Heart right ventricle (tissue), 16 donors: ENCODE data around the gene RHEB. TPM values are rescaled to one million over a fixed set of nuclear protein-coding genes. Genes with fewer than 3 reads are reported as not detected.

Experiments
- ATAC-seq, 8 donors: fragments of 200-7000 bp; cut with Tn5 transposase; one replicate each; pipeline ENCODE4 v1.9.1; 2020; ENCODE audit warnings: mild to moderate bottlenecking in 8 of 8, moderate library complexity in 8 of 8, moderate number of reproducible peaks in 1 of 8
- DNase-seq, 2 donors: peaks; one replicate each; pipeline ENCODE4 v3.0.0-alpha.2; 2020
- H3K27ac ChIP-seq, 10 donors: fragments of 200-600 bp; sonication (generic) in 2 of 10; one replicate each; pipeline versions ENCODE4 v1.5.0 to v1.8.0; 2020 to 2022; ENCODE audit warnings: mild to moderate bottlenecking in 3 of 10
- H3K27me3 ChIP-seq, 7 donors: fragments of 200-600 bp; one replicate each; pipeline ENCODE4 v1.8.0; 2021 to 2022; ENCODE audit warnings: mild to moderate bottlenecking in 2 of 7
- H3K36me3 ChIP-seq, 9 donors: fragments of 200-600 bp; sonication (generic) in 1 of 9; one replicate each; pipeline versions ENCODE4 v1.5.0 to v1.8.0; 2020 to 2022; ENCODE audit warnings: mild to moderate bottlenecking in 2 of 9
- H3K4me1 ChIP-seq, 9 donors: fragments of 200-600 bp; sonication (generic) in 1 of 9; one replicate each; pipeline versions ENCODE4 v1.5.0 to v1.8.0; 2020 to 2022; ENCODE audit warnings: mild to moderate bottlenecking in 4 of 9
- H3K4me3 ChIP-seq, 10 donors: fragments of 200-600 bp; sonication (generic) in 2 of 10; one replicate each; pipeline versions ENCODE4 v1.5.0 to v1.8.0; 2020 to 2022; ENCODE audit warnings: mild to moderate bottlenecking in 7 of 10, moderate library complexity in 2 of 10
- H3K9me3 ChIP-seq, 11 donors: fragments of 200-600 bp in 10 of 11; sonication (generic) in 2 of 11; one replicate each; pipeline versions ENCODE4 v1.5.0 to v1.8.0; 2013 to 2022; ENCODE audit warnings: mild to moderate bottlenecking in 2 of 11, control low read depth in 1 of 11, moderate library complexity in 1 of 11
- CTCF ChIP-seq, 9 donors: fragments of 200-600 bp; sonication (generic) in 2 of 9; IDR thresholded peaks; one replicate each; pipeline versions ENCODE4 v1.5.0 to v1.8.0; 2021 to 2022; ENCODE audit warnings: antibody characterized with exemption in 9 of 9, mild to moderate bottlenecking in 5 of 9, moderate library complexity in 1 of 9
- WGBS, 2 donors: extraction: QIAGEN DNeasy Blood & Tissue Kit; methylation state at CpG; one replicate each; pipeline ENCODE4 v1.1.7; 2013; ENCODE audit warnings: inconsistent platforms in 1 of 2; 5-methylcytosine and 5-hydroxymethylcytosine counted together
- intact Hi-C, 10 donors: fragments of 100-400 bp; cut with DNase I; formaldehyde crosslinking; loops; one replicate each; pipeline versions ENCODE4 v1.11.1 to v1.14.2; 2022
- polyA plus RNA-seq, 2 donors: library from polyadenylated mRNA; stranded (reverse); fragments of 200-250 nt; gene quantifications; one replicate each; pipeline ENCODE4 v1.2.3, GENCODE V29; 2013
- total RNA-seq, 10 donors: library from RNA; stranded (reverse); fragmentation: NEBNext Ultra II Directional in 3 of 10; extraction: Animal tissue kit (Norgen Biotek cat#: 25700) in 3 of 10; gene quantifications; one replicate each; pipeline versions ENCODE4 v1.2.1 to v1.2.4, GENCODE V29; 2021 to 2023
- donor health status: Arrhythmogenic right ventricular cardiomyopathy.
- donor health status: ischemic (EF 13 %, LVEDD 7.1; RV severe dilation, severe dysfunction).
- donor health status: healthy with polysubstance abuse.
- donor health status: DM: no; HTN: yes; CAD: no.
- donor health status: DM: no; HTN: no; CAD: no.
- donor health status: ischemic (EF 25% LVEDD 6.9; RV normal size, moderate dysfunction).
- donor health status: ischemic (EF 25% LVEDD 5.7; RV mildly dilated, moderate dysfunction).
- donor health status: healthy.
- donor health status: DM: yes; HTN: yes; CAD: no.
- donor health status: Ischemic cardiomyopathy.
- donor health status: ischemic (EF 35%, LVEDD 5.7; RV mildly dilated, moderate dysfunction).
- donor health status: nonischemic (EF 11% LVEDD 7.7; RV severe dilation, severe dysfunction).
- donor health status: DM: yes; HTN: yes; CAD: no.
- donor health status: PGD.
- donor health status: ischemic (EF 29% LVEDD 5.4; RV normal size, mild dysfunction).
- donor health status: nonischemic (EF 23%, LVEDD 6.1; RV moderate dilation, normal function).

The RHEB gene
- total and polyA plus RNA-seq, 12 donors = 56.0 to 174 (median 104) TPM

GRCh38 chr7:151481650-151482505 lies 37.8 kb downstream of the RHEB start:
- Histone ChIP-seq H3K4me3 (no peak overlapping the region), H3K27me3 (no peaks in the 10 kb centered on the region), H3K4me1 (peaks cover 4 to 45% (median 24%) of the 10 kb centered on the region in 9 donors), H3K9me3 (no peaks in the 10 kb centered on the region), H3K27ac (no peak overlapping the region), H3K36me3 (peaks cover 0 to 87% (median 4%) of the 10 kb centered on the region in 9 donors)
- TF ChIP-seq CTCF (IDR thresholded peaks at IDR 0.05) = no peak
- DNase-seq = no peak
- ATAC-seq = peak in 3 of 8 donors; percentile 16 to 65 (median 61)
- WGBS, 2 donors = 75 to 86% methylated on average over 4 of the region's 4 CpGs
- intact Hi-C loops = no loop called here

- Histone ChIP-seq H3K27ac (no peak overlapping the region), H3K27me3 (no peaks in the 10 kb centered on the region), H3K4me3 (no peak overlapping the region), H3K4me1 (peaks cover 0 to 16% (median 12%) of the 10 kb centered on the region in 9 donors), H3K9me3 (no peaks in the 10 kb centered on the region), H3K36me3 (peaks cover 0 to 72% (median under 1%) of the 10 kb centered on the region in 9 donors)
- WGBS, 2 donors = 92% methylated on average over 7 of the region's 7 CpGs
- intact Hi-C loops = loop anchor here in 1 of 10 donors (5.0 kb wide), 1 partner anchor 39 kb away; the partner anchor contains the start of gene RHEB
- no peak for ATAC-seq
- TF ChIP-seq CTCF (IDR thresholded peaks at IDR 0.05) = no peak
- DNase-seq = no peak
These were observed 41.8 kb downstream of the RHEB start for GRCh38 chr7:151477867-151478266.

GRCh38 chr7:151472644-151473380 lies 46.9 kb downstream of the RHEB start:
- DNase-seq (no peak), ATAC-seq (peak; percentile 16 to 67 (median 64))
- peak in 1 of 9 donors; percentile 9 for TF ChIP-seq CTCF (IDR thresholded peaks at IDR 0.05)
- WGBS, 2 donors = 70 to 73% methylated on average over 17 of the region's 17 CpGs
- Histone ChIP-seq H3K9me3 (no peaks in the 10 kb centered on the region), H3K27me3 (no peaks in the 10 kb centered on the region), H3K4me3 (no peak overlapping the region), H3K4me1 (peaks cover 8 to 36% (median 30%) of the 10 kb centered on the region in 9 donors), H3K27ac (peak overlapping the region in 4 of 10 donors; percentile 8 to 57 (median 35)), H3K36me3 (peaks cover 0 to 80% (median 10%) of the 10 kb centered on the region in 9 donors)
- intact Hi-C loops = loop anchor here in 1 of 10 donors (5.0 kb wide), 1 partner anchor 39 kb away; no protein-coding TSS in a partner anchor

- no peak overlapping the region for H3K4me3 ChIP-seq
- DNase-seq = no peak
- intact Hi-C loops = loop anchor here in 1 of 10 donors (5.0 kb wide), 1 partner anchor 42 kb away; no protein-coding TSS in a partner anchor
- no peak for TF ChIP-seq CTCF (IDR thresholded peaks at IDR 0.05)
- ATAC-seq = no peak
- H3K27ac ChIP-seq = peak overlapping the region in 2 of 10 donors; percentile 7 to 13
- H3K36me3 ChIP-seq = peaks cover 0 to 80% (median 26%) of the 10 kb centered on the region in 9 donors
- 85 to 86% methylated on average over 2 of the region's 2 CpGs for WGBS, 2 donors
- peaks cover 8 to 36% (median 30%) of the 10 kb centered on the region in 9 donors for H3K4me1 ChIP-seq
- H3K9me3 ChIP-seq = no peaks in the 10 kb centered on the region
- H3K27me3 ChIP-seq = no peaks in the 10 kb centered on the region
These were observed 49.0 kb downstream of the RHEB start for GRCh38 chr7:151470711-151471110.
